Hematopoietic multipotent progenitor cell (in vitro differentiated cells): Measurements from ENCODE around the gene ZNF620. TPM values are rescaled to one million over a fixed set of nuclear protein-coding genes. Genes with fewer than 3 reads are reported as not detected.
A peak's percentile ranks its signal among the peaks of the same experiment; 100 is the strongest.
"Not testable (repeated sequence)": the region's sequence is repeated elsewhere in the genome, so short reads cannot be mapped to it uniquely, and the experiment has no call there.

ENCODE experiments used
- DNase-seq, 3 donors: peaks; one replicate each; pipeline ENCODE4 v3.0.0-alpha.2; 2011 to 2015; ENCODE audit warnings: low read depth in 2 of 3, low spot score in 2 of 3
- total RNA-seq: library from RNA; depleted of rRNA; stranded (reverse); fragments of >200 nt; gene quantifications from one replicate; pipeline ENCODE4 v1.2.3, GENCODE V29; 2012

Gene ZNF620
- total RNA-seq, 1 donor = 6.5 TPM

GRCh38 chr3:40499952-40500351, 5.9 kb upstream of the ZNF620 start:
- DNase-seq = no peak

GRCh38 chr3:40502034-40502433, 3.8 kb upstream of the ZNF620 start:
- no peak for DNase-seq

GRCh38 chr3:40504636-40505430, 1.0 kb upstream of the ZNF620 start:
- peak in 1 of 3 donors; percentile 11 for DNase-seq

GRCh38 chr3:40511031-40511718, 5.3 kb downstream of the ZNF620 start:
- no peak for DNase-seq

- no peak for DNase-seq
These were observed 10.4 kb downstream of the ZNF620 start for GRCh38 chr3:40516201-40516600.

GRCh38 chr3:40518067-40518466, 12.2 kb downstream of the ZNF620 start:
- no peak for DNase-seq

GRCh38 chr3:40518848-40519247, 13.0 kb downstream of the ZNF620 start:
- DNase-seq = no peak

GRCh38 chr3:40521254-40521653, 15.4 kb downstream of the ZNF620 start:
- DNase-seq = no peak

- no peak for DNase-seq
These were observed 17.9 kb downstream of the ZNF620 start for GRCh38 chr3:40523781-40524180.

- no peak for DNase-seq
These were observed 18.4 kb downstream of the ZNF620 start for GRCh38 chr3:40524222-40524567.

GRCh38 chr3:40524568-40525285, 18.9 kb downstream of the ZNF620 start, which contains the start of gene ZNF621:
TSS of gene ZNF621 (plus strand) at chr3:40524960. CDS start at chr3:40525841, 881 bp downstream.
- DNase-seq = peak; percentile 59 to 85 (median 78)

- no peak for DNase-seq
These were observed 22.6 kb downstream of the ZNF620 start for GRCh38 chr3:40528426-40528825.

- DNase-seq = no peak
These were observed 26.4 kb downstream of the ZNF620 start for GRCh38 chr3:40532252-40532651.

GRCh38 chr3:40534283-40534682, 28.4 kb downstream of the ZNF620 start:
- DNase-seq = no peak

GRCh38 chr3:40546816-40547215, 41.0 kb downstream of the ZNF620 start:
- DNase-seq = no peak

GRCh38 chr3:40550167-40550566, 44.3 kb downstream of the ZNF620 start:
- no peak for DNase-seq

- DNase-seq = no peak
These were observed 51.8 kb downstream of the ZNF620 start for GRCh38 chr3:40557575-40558161.

GRCh38 chr3:40562482-40562881, 56.6 kb downstream of the ZNF620 start:
- DNase-seq = not testable (repeated sequence)

GRCh38 chr3:40565629-40566028, 59.8 kb downstream of the ZNF620 start:
- DNase-seq = not testable (repeated sequence)

GRCh38 chr3:40566694-40567093, 60.9 kb downstream of the ZNF620 start:
- DNase-seq = no peak
